SK-N-SH (cell line): Measurements from ENCODE around the gene CYP2B6. TPM values are rescaled to one million over a fixed set of nuclear protein-coding genes. Genes with fewer than 3 reads are reported as not detected.

Source experiments
- CTCF ChIA-PET: fragments of 300-600, 350-600 bp; formaldehyde crosslinking; extraction: SDS; loops from one replicate; lab custom pipeline; 2021; lab: Yijun Ruan, JAX
- POLR2A ChIA-PET: fragments of 350-600 bp; sonication (Branson Sonifier 250); formaldehyde crosslinking; extraction: SDS; loops from one replicate; lab custom pipeline; 2020; ENCODE audit warnings: antibody characterized with exemption, inconsistent platforms; lab: Yijun Ruan, JAX
- DNase-seq: peaks from one replicate; pipeline ENCODE4 v3.0.0; 2012
- H2AFZ ChIP-seq: fragments of 200-600 bp; sonication (generic); 2 replicates; pipeline ENCODE4 v1.8.1; 2016; ENCODE audit warnings: antibody characterized with exemption, mild to moderate bottlenecking, low read depth
- H3F3A ChIP-seq: fragments of 200-600 bp; sonication (generic); replicated peaks from 2 replicates; pipeline ENCODE3; 2016; ENCODE audit warnings: antibody characterized with exemption, mild to moderate bottlenecking; ENCODE audit not compliant: insufficient read depth
- H3K27ac ChIP-seq, 2 experiments: fragments of 200-500 bp in 1 of 2; fragments of 200-600 bp in 1 of 2; sonication (Bioruptor generic) in 1 of 2; sonication (generic), shearing (Covaris generic) in 1 of 2; 2 replicates each; pipeline versions ENCODE4 v1.5.1 to v1.6.1; 2014 to 2016; ENCODE audit warnings: low read depth in 2 of 2, inconsistent platforms in 1 of 2, low read length in 1 of 2, mild to moderate bottlenecking in 1 of 2, mixed read lengths in 1 of 2
- H3K27me3 ChIP-seq: fragments of 200-600 bp; sonication (generic), shearing (Covaris generic); 2 replicates; pipeline ENCODE4 v1.6.1; 2016; ENCODE audit warnings: mixed run types; ENCODE audit not compliant: insufficient read depth
- H3K36me3 ChIP-seq, 2 experiments: fragments of 200-500 bp in 1 of 2; fragments of 200-600 bp in 1 of 2; sonication (Bioruptor generic) in 1 of 2; sonication (generic) in 1 of 2; replicated peaks in 1 of 2; 2 replicates each; pipeline versions ENCODE3 to v1.5.1; 2014 to 2016; ENCODE audit warnings: low read length in 1 of 2, mild to moderate bottlenecking in 1 of 2; ENCODE audit not compliant: insufficient read depth in 2 of 2, control insufficient read depth in 1 of 2
- H3K4me1 ChIP-seq, 2 experiments: fragments of 200-500 bp in 1 of 2; fragments of 200-600 bp in 1 of 2; sonication (Bioruptor generic) in 1 of 2; sonication (generic), shearing (Covaris generic) in 1 of 2; 2 replicates each; pipeline versions ENCODE4 v1.5.1 to v1.6.1; 2014 to 2016; ENCODE audit warnings: low read depth in 1 of 2, low read length in 1 of 2, mixed run types in 1 of 2; ENCODE audit not compliant: insufficient read depth in 2 of 2, control insufficient read depth in 1 of 2
- H3K4me2 ChIP-seq: fragments of 200-600 bp; sonication (generic), shearing (Covaris generic); 2 replicates; pipeline ENCODE4 v1.6.1; 2017; ENCODE audit warnings: mixed run types
- H3K4me3 ChIP-seq, 2 experiments: fragments of 200-500 bp in 1 of 2; fragments of 200-600 bp in 1 of 2; sonication (Bioruptor generic) in 1 of 2; sonication (generic), shearing (Covaris generic) in 1 of 2; 2 replicates each; pipeline versions ENCODE4 v1.5.1 to v1.8.1; 2014 to 2016; ENCODE audit warnings: low read depth in 2 of 2, inconsistent platforms in 1 of 2, low read length in 1 of 2, mild to moderate bottlenecking in 1 of 2, mixed read lengths in 1 of 2, moderate library complexity in 1 of 2
- H3K79me2 ChIP-seq: fragments of 200-600 bp; sonication (generic); 2 replicates; pipeline ENCODE4 v1.8.1; 2017; ENCODE audit warnings: mild to moderate bottlenecking; ENCODE audit not compliant: insufficient read depth
- H3K9ac ChIP-seq: fragments of 200-600 bp; sonication (generic); 2 replicates; pipeline ENCODE4 v1.6.1; 2017; ENCODE audit warnings: mixed run types
- H3K9me2 ChIP-seq: fragments of 200-600 bp; sonication (generic); 2 replicates; pipeline ENCODE4 v1.6.1; 2017; ENCODE audit warnings: mixed run types
- H3K9me3 ChIP-seq: fragments of 200-600 bp; sonication (generic); 2 replicates; pipeline ENCODE4 v1.6.1; 2017; ENCODE audit warnings: mixed run types, mild to moderate bottlenecking, moderate library complexity
- H4K20me1 ChIP-seq: fragments of 200-600 bp; sonication (generic); 2 replicates; pipeline ENCODE4 v1.6.1; 2017; ENCODE audit warnings: mild to moderate bottlenecking, mixed run types; ENCODE audit not compliant: insufficient read depth
- EP300 ChIP-seq, 2 experiments: IDR thresholded peaks; 2 replicates each; pipeline versions ENCODE4 v1.4.0 to v1.6.1; 2012; ENCODE audit warnings: borderline replicate concordance in 1 of 2, low read depth in 1 of 2, low read length in 1 of 2
- FOSL2 ChIP-seq: IDR thresholded peaks from 2 replicates; pipeline ENCODE4 v1.4.0; 2012; ENCODE audit warnings: low read depth, mild to moderate bottlenecking, moderate library complexity, borderline replicate concordance
- FOXJ3 ChIP-seq: sonication (generic); formaldehyde crosslinking; IDR thresholded peaks from 2 replicates; pipeline ENCODE4 v1.5.1; 2020; ENCODE audit warnings: mild to moderate bottlenecking, missing genetic modification reagents
- FOXM1 ChIP-seq: IDR thresholded peaks from 2 replicates; pipeline ENCODE4 v1.4.0; 2012; ENCODE audit warnings: low read depth, mild to moderate bottlenecking
- GATA2 ChIP-seq: sonication (generic); formaldehyde crosslinking; IDR thresholded peaks from 2 replicates; pipeline ENCODE4 v1.5.0; 2020; ENCODE audit warnings: mild to moderate bottlenecking, missing genetic modification reagents
- MEF2A ChIP-seq: IDR thresholded peaks from 2 replicates; pipeline ENCODE4 v1.4.0; 2012; ENCODE audit warnings: low read depth, borderline replicate concordance
- MXI1 ChIP-seq: IDR thresholded peaks from 2 replicates; pipeline ENCODE4 v1.6.1; 2012; ENCODE audit warnings: mild to moderate bottlenecking, low read depth, low read length, improper control_type of control experiment
- NFIC ChIP-seq: IDR thresholded peaks from 2 replicates; pipeline ENCODE4 v1.4.0; 2012; ENCODE audit warnings: borderline replicate concordance
- NRF1 ChIP-seq: IDR thresholded peaks from 2 replicates; pipeline ENCODE4 v1.6.1; 2012; ENCODE audit warnings: low read depth, mild to moderate bottlenecking, low read length
- POLR2AphosphoS5 ChIP-seq: IDR thresholded peaks from 2 replicates; pipeline ENCODE4 v1.6.1; 2012; ENCODE audit warnings: low read depth, low read length
- RCOR1 ChIP-seq: fragments of 150-350 bp; IDR thresholded peaks from 2 replicates; pipeline ENCODE4 v1.6.1; 2017; ENCODE audit warnings: antibody characterized with exemption, low read length
- RFX5 ChIP-seq: IDR thresholded peaks from 2 replicates; pipeline ENCODE4 v1.6.1; 2012; ENCODE audit warnings: mild to moderate bottlenecking, improper control_type of control experiment, low read length
- RXRA ChIP-seq: IDR thresholded peaks from 2 replicates; pipeline ENCODE4 v1.4.0; 2012; ENCODE audit warnings: low read depth, mild to moderate bottlenecking, borderline replicate concordance
- SMC3 ChIP-seq: IDR thresholded peaks from 2 replicates; pipeline ENCODE4 v1.6.1; 2012; ENCODE audit warnings: low read depth, low read length, improper control_type of control experiment
- TAF1 ChIP-seq: IDR thresholded peaks from 2 replicates; pipeline ENCODE4 v1.6.1; 2012; ENCODE audit warnings: low read depth, mild to moderate bottlenecking, low read length, moderate library complexity, borderline replicate concordance
- TEAD4 ChIP-seq: IDR thresholded peaks from 2 replicates; pipeline ENCODE4 v1.4.0; 2012; ENCODE audit warnings: mild to moderate bottlenecking, borderline replicate concordance; ENCODE audit not compliant: insufficient read depth
- YY1 ChIP-seq: IDR thresholded peaks from 2 replicates; pipeline ENCODE4 v1.4.0; 2012; ENCODE audit warnings: low read depth, mild to moderate bottlenecking
- WGBS: methylation state at CpG from one replicate; pipeline ENCODE4 v1.1.6; 2017; ENCODE audit warnings: low lambda C conversion rate; 5-methylcytosine and 5-hydroxymethylcytosine counted together
- polyA plus RNA-seq, 3 experiments: library from polyadenylated mRNA; depleted of rRNA; stranded (reverse); fragments of >200 nt; gene quantifications; 2 replicates each; pipeline ENCODE4 v1.2.3, GENCODE V29; 2012
- TF ChIP-seq, protein P1 (sequence below): IDR thresholded peaks from 2 replicates; pipeline ENCODE4; 2012
- TF ChIP-seq, protein P2 (sequence below): fragments of 200-600 bp; sonication (generic); IDR thresholded peaks from 2 replicates; pipeline ENCODE4 v1.6.1; 2017; ENCODE audit warnings: antibody characterized with exemption, mild to moderate bottlenecking, moderate library complexity

Gene CYP2B6
- polyA plus RNA-seq, 1 of the 3 experiments (the other 2 are of a cell fraction), result not detected

DNA sequence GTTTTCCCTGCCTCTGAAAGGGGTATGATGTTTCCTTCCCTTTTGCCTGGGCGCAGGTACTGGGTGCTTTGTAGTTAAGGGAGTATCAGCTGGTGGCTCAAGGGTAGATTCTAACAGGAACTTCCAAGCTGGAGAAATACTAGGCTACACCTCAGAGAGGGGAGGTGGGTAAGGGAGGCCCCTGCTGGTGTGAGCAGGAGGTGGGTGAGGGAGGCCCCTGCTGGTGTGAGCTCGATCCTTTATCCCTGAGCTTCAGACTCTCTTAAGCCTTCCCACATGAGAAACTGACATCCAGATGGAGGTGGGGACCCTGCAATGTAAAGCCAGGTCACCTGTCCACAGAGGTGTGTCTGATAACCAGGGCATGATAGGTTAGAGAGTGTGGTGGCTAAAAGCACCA lies 32.1 kb downstream of the CYP2B6 start:
- TF ChIP-seq RFX5 (no peak), NFIC (no peak), TEAD4 (no peak), NRF1 (no peak), FOXJ3 (no peak), MEF2A (no peak)
- TF ChIP-seq, protein P1, sequence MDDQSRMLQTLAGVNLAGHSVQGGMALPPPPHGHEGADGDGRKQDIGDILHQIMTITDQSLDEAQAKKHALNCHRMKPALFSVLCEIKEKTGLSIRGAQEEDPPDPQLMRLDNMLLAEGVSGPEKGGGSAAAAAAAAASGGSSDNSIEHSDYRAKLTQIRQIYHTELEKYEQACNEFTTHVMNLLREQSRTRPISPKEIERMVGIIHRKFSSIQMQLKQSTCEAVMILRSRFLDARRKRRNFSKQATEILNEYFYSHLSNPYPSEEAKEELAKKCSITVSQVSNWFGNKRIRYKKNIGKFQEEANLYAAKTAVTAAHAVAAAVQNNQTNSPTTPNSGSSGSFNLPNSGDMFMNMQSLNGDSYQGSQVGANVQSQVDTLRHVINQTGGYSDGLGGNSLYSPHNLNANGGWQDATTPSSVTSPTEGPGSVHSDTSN, result no peak
- no peak overlapping the region for H3K9ac ChIP-seq
- no peaks in the 10 kb centered on the region for H3K9me2 ChIP-seq
- WGBS, result 36% methylated on average over 2 of the region's 2 CpGs
- ChIA-PET CTCF (interaction anchor here (0.6 kb wide), 1 partner anchor 60 kb away, joined by 4 read pairs; no protein-coding TSS in a partner anchor), POLR2A (no interaction called here)
- no peaks in the 10 kb centered on the region for H4K20me1 ChIP-seq
- no peaks in the 10 kb centered on the region for H3F3A ChIP-seq
- H3K4me1 ChIP-seq, result no peaks in the 10 kb centered on the region
- H3K27me3 ChIP-seq, result peaks cover 59% of the 10 kb centered on the region
- no peak overlapping the region for H3K27ac ChIP-seq
- no peak overlapping the region for H2AFZ ChIP-seq
- no peak overlapping the region for H3K4me3 ChIP-seq
- H3K79me2 ChIP-seq, result no peaks in the 10 kb centered on the region
- no peaks in the 10 kb centered on the region for H3K36me3 ChIP-seq
- DNase-seq, result no peak
- no peaks in the 10 kb centered on the region for H3K9me3 ChIP-seq
- no peak overlapping the region for H3K4me2 ChIP-seq

DNA sequence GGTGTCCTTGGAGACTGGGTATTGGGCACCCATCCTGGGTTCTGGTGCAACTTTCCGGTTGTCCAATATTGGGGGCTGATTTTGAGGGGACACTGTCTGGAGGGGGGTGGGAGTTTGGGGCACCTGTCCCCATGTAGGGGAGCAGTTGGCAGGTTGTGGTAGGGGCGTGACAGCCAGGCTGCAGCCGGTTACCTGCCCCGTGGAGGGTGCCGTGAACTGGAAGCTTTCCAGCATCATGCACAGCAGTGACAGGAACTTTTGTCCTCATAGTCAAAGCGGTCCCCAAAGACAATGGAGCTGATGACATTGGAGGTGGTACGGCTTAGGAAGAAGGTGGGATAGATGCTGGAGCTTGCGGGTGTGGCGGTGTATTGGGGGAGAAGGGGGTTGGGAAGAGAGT lies 34.3 kb downstream of the CYP2B6 start:
- WGBS, result 10% methylated on average over 7 of the region's 9 CpGs
- no peak overlapping the region for H3K9ac ChIP-seq
- DNase-seq, result no peak
- no peaks in the 10 kb centered on the region for H3K79me2 ChIP-seq
- no peak overlapping the region for H2AFZ ChIP-seq
- no peaks in the 10 kb centered on the region for H4K20me1 ChIP-seq
- H3K4me2 ChIP-seq, result no peak overlapping the region
- no peaks in the 10 kb centered on the region for H3K4me1 ChIP-seq
- no peaks in the 10 kb centered on the region for H3K9me2 ChIP-seq
- H3F3A ChIP-seq, result no peaks in the 10 kb centered on the region
- H3K36me3 ChIP-seq, result no peaks in the 10 kb centered on the region
- TF ChIP-seq NFIC (no peak), MXI1 (no peak), EP300 (IDR thresholded peaks at IDR 0.05; ENCODE audit: borderline replicate concordance in 1 of 2, low read depth in 1 of 2, low read length in 1 of 2) (no peak), TEAD4 (no peak), YY1 (no peak), TAF1 (no peak), SMC3 (no peak), FOXM1 (no peak), FOSL2 (no peak), RCOR1 (no peak), GATA2 (CRISPR knock-in tag) (no peak), POLR2AphosphoS5 (no peak), RXRA (no peak)
- TF ChIP-seq, protein P1, result no peak
- TF ChIP-seq, protein P2, sequence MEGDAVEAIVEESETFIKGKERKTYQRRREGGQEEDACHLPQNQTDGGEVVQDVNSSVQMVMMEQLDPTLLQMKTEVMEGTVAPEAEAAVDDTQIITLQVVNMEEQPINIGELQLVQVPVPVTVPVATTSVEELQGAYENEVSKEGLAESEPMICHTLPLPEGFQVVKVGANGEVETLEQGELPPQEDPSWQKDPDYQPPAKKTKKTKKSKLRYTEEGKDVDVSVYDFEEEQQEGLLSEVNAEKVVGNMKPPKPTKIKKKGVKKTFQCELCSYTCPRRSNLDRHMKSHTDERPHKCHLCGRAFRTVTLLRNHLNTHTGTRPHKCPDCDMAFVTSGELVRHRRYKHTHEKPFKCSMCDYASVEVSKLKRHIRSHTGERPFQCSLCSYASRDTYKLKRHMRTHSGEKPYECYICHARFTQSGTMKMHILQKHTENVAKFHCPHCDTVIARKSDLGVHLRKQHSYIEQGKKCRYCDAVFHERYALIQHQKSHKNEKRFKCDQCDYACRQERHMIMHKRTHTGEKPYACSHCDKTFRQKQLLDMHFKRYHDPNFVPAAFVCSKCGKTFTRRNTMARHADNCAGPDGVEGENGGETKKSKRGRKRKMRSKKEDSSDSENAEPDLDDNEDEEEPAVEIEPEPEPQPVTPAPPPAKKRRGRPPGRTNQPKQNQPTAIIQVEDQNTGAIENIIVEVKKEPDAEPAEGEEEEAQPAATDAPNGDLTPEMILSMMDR, result no peak
- TF ChIP-seq, all 33 proteins: peak for 0
- no peaks in the 10 kb centered on the region for H3K9me3 ChIP-seq
- no peak overlapping the region for H3K4me3 ChIP-seq
- peaks cover 52% of the 10 kb centered on the region for H3K27me3 ChIP-seq
- no peak overlapping the region for H3K27ac ChIP-seq
- ChIA-PET CTCF (no interaction called here), POLR2A (no interaction called here)
